A549 (cell line): ENCODE results near the gene FBXO7. TPM values are rescaled to one million over a fixed set of nuclear protein-coding genes. Genes with fewer than 3 reads are reported as not detected.

Experiments
- ATAC-seq, 2 experiments: fragments of 200-7000 bp in 1 of 2; fragments of >200 bp in 1 of 2; cut with Nextera tagmentation in 1 of 2; cut with Tn5 transposase in 1 of 2; 3 replicates each; pipeline versions ENCODE4 v1.8.0 to v1.9.1; 2018 to 2020; ENCODE audit warnings: mild to moderate bottlenecking in 1 of 2, moderate library complexity in 1 of 2
- CTCF ChIA-PET: fragments of 300-600 bp; sonication (Branson Sonifier 250); formaldehyde crosslinking; extraction: SDS; loops from one replicate; lab custom pipeline; 2021; ENCODE audit warnings: antibody characterized with exemption, inconsistent platforms; lab: Yijun Ruan, JAX
- POLR2A ChIA-PET: fragments of 350-600 bp; formaldehyde crosslinking; extraction: SDS; loops from one replicate; lab custom pipeline; 2021; ENCODE audit warnings: antibody characterized with exemption, inconsistent platforms; lab: Yijun Ruan, JAX
- DNase-seq, 2 experiments: peaks; one replicate each; pipeline versions ENCODE4 v3.0.0 to v3.0.0-alpha.2; 2011 to 2016; ENCODE audit warnings: low read depth in 1 of 2, low spot score in 1 of 2
- FAIRE-seq: peaks from 2 replicates; lab custom pipeline; 2011; peaks lifted over from hg19 to GRCh38; lab: Jason Lieb, UNC
- H3K27ac ChIP-seq, 2 experiments: fragments of >200 bp; sonication (Bioruptor Twin); formaldehyde crosslinking; 3 replicates each; pipeline ENCODE4 v1.5.1; 2016 to 2017
- H3K4me1 ChIP-seq: fragments of >200 bp; sonication (Bioruptor Twin); formaldehyde crosslinking; 3 replicates; pipeline ENCODE4 v1.6.1; 2016
- H3K4me2 ChIP-seq: fragments of >200 bp; sonication (Bioruptor Twin); formaldehyde crosslinking; 3 replicates; pipeline ENCODE4 v1.6.1; 2016
- H3K4me3 ChIP-seq: fragments of >200 bp; sonication (Bioruptor Twin); formaldehyde crosslinking; 3 replicates; pipeline ENCODE4 v1.5.1; 2016
- H3K9me3 ChIP-seq: fragments of >200 bp; sonication (Bioruptor Twin); formaldehyde crosslinking; 3 replicates; pipeline ENCODE4 v1.6.1; 2016
- BHLHE40 ChIP-seq: IDR thresholded peaks from 2 replicates; pipeline ENCODE4 v1.6.1; 2012; ENCODE audit warnings: low read depth, low read length, inconsistent platforms
- CBX8 ChIP-seq: fragments of 200-600 bp; sonication (generic); IDR thresholded peaks from 2 replicates; pipeline ENCODE4 v1.6.1; 2016
- CHD4 ChIP-seq: fragments of 200-600 bp; sonication (generic); IDR thresholded peaks from 2 replicates; pipeline ENCODE4 v1.6.1; 2016; ENCODE audit warnings: antibody characterized with exemption, mild to moderate bottlenecking, borderline replicate concordance
- CTCF ChIP-seq: fragments of >200 bp; sonication (Bioruptor Twin); formaldehyde crosslinking; IDR thresholded peaks from 3 replicates; pipeline ENCODE4 v1.5.1; 2016
- EHMT2 ChIP-seq: fragments of 200-600 bp; sonication (generic); IDR thresholded peaks from 2 replicates; pipeline ENCODE4 v1.6.1; 2016; ENCODE audit warnings: antibody characterized with exemption, low read depth, mild to moderate bottlenecking, moderate library complexity
- EP300 ChIP-seq, 2 experiments: fragments of >200 bp; sonication (Bioruptor Twin); formaldehyde crosslinking; IDR thresholded peaks; 2 replicates in 1 of 2; 3 replicates in 1 of 2; pipeline ENCODE4 v1.6.1; 2016 to 2017
- FOSL2 ChIP-seq, 2 experiments: fragments of 450-650 bp in 1 of 2; fragments of >200 bp in 1 of 2; sonication (Bioruptor Twin) in 1 of 2; formaldehyde crosslinking; IDR thresholded peaks; 2 replicates each; pipeline versions ENCODE4 v1.5.0 to v1.6.1; 2016 to 2020; ENCODE audit warnings: mild to moderate bottlenecking in 1 of 2, moderate library complexity in 1 of 2
- HOXA7 ChIP-seq: fragments of 250-450 bp; sonication (Bioruptor Pico); IDR thresholded peaks from 2 replicates; pipeline ENCODE4 v1.5.0; 2020; ENCODE audit warnings: mild to moderate bottlenecking, moderate library complexity
- HOXB5 ChIP-seq: fragments of 250-450 bp; sonication (Bioruptor Pico); IDR thresholded peaks from 2 replicates; pipeline ENCODE4 v1.5.0; 2020; ENCODE audit warnings: mild to moderate bottlenecking, moderate library complexity
- JUN ChIP-seq, 2 experiments: fragments of >200 bp; sonication (Bioruptor Twin); formaldehyde crosslinking; IDR thresholded peaks; 2 replicates in 1 of 2; 3 replicates in 1 of 2; pipeline ENCODE4 v1.6.1; 2016 to 2017
- JUNB ChIP-seq: fragments of >200 bp; sonication (Bioruptor Twin); formaldehyde crosslinking; IDR thresholded peaks from 2 replicates; pipeline ENCODE4 v1.6.1; 2016
- KDM1A ChIP-seq: fragments of 200-600 bp; sonication (generic); IDR thresholded peaks from 2 replicates; pipeline ENCODE4 v1.6.1; 2016; ENCODE audit warnings: low read depth, mild to moderate bottlenecking
- NR3C1 ChIP-seq: fragments of >200 bp; sonication (Bioruptor Twin); formaldehyde crosslinking; IDR thresholded peaks from 3 replicates; pipeline ENCODE4 v1.6.1; 2017
- POLR2AphosphoS2 ChIP-seq: conservative IDR thresholded peaks from 2 replicates; pipeline ENCODE4 v1.6.1; 2012; ENCODE audit warnings: low read length, improper control_type of control experiment, inconsistent platforms
- RAD21 ChIP-seq, 2 experiments: fragments of >200 bp in 1 of 2; sonication (Bioruptor Twin) in 1 of 2; formaldehyde crosslinking in 1 of 2; IDR thresholded peaks in 1 of 2; conservative IDR thresholded peaks in 1 of 2; 2 replicates in 1 of 2; 3 replicates in 1 of 2; pipeline ENCODE4 v1.6.1; 2012 to 2018; ENCODE audit warnings: inconsistent platforms in 1 of 2
- RFX5 ChIP-seq: fragments of 450-650 bp; IDR thresholded peaks from 2 replicates; pipeline ENCODE4 v1.7.1; 2014; ENCODE audit warnings: antibody characterized with exemption, mild to moderate bottlenecking, moderate library complexity
- SMC3 ChIP-seq: fragments of >200 bp; sonication (Bioruptor Twin); formaldehyde crosslinking; IDR thresholded peaks from 3 replicates; pipeline ENCODE4 v1.6.1; 2018; ENCODE audit warnings: inconsistent platforms
- TP53 ChIP-seq: fragments of 250-450 bp; sonication (Bioruptor Pico); IDR thresholded peaks from 2 replicates; pipeline ENCODE4 v1.5.0; 2021; ENCODE audit warnings: mild to moderate bottlenecking, moderate library complexity
- USF2 ChIP-seq: fragments of 450-650 bp; IDR thresholded peaks from 2 replicates; pipeline ENCODE4 v1.6.1; 2014; ENCODE audit warnings: antibody characterized with exemption
- ZFP36 ChIP-seq: fragments of 450-650 bp; IDR thresholded peaks from 2 replicates; pipeline ENCODE4 v1.6.1; 2014; ENCODE audit warnings: borderline replicate concordance; ENCODE audit not compliant: partially characterized antibody
- ZSCAN20 ChIP-seq: fragments of 250-450 bp; sonication (Bioruptor Pico); IDR thresholded peaks from 2 replicates; pipeline ENCODE4 v1.8.0; 2022; ENCODE audit warnings: mild to moderate bottlenecking, moderate library complexity
- WGBS: methylation state at CpG from one replicate; pipeline ENCODE4 v1.1.6; 2017; ENCODE audit errors: missing lambda C conversion rate; 5-methylcytosine and 5-hydroxymethylcytosine counted together
- polyA plus RNA-seq, 4 experiments: library from polyadenylated mRNA; depleted of rRNA in 3 of 4; stranded (reverse); fragments of >200 nt; fragmentation: RNase III in 1 of 4; extraction: RNeasy Plus Mini Kit Qiagen cat#74134 plus additional on column Dnase treatment in 1 of 4; gene quantifications; 2 replicates in 3 of 4; 3 replicates in 1 of 4; pipeline ENCODE4 v1.2.3, GENCODE V29; 2011 to 2017
- TF ChIP-seq, protein P1 (sequence below): IDR thresholded peaks from 2 replicates; pipeline ENCODE4 v1.6.1; 2012; ENCODE audit warnings: low read depth, borderline replicate concordance

FBXO7 gene
- polyA plus RNA-seq, 2 of the 4 experiments (the other 2 are of a cell fraction), result 58.0 to 131 TPM

- ChIA-PET POLR2A (no interaction called here), CTCF (no interaction called here)
- Histone ChIP-seq H3K27ac (no peak overlapping the region), H3K4me1 (peaks cover 11% of the 10 kb centered on the region), H3K4me3 (no peak overlapping the region), H3K4me2 (no peak overlapping the region), H3K9me3 (no peaks in the 10 kb centered on the region)
- no peak for ATAC-seq
- FAIRE-seq, result no peak
- DNase-seq, result no peak
- 72% methylated on average over 3 of the region's 3 CpGs for WGBS
- TF ChIP-seq EHMT2 (no peak), CBX8 (no peak), HOXA7 (CRISPR knock-in tag) (no peak), JUNB (no peak), BHLHE40 (no peak), POLR2AphosphoS2 (no peak), NR3C1 (no peak), KDM1A (no peak), RAD21 (conservative IDR thresholded peaks at IDR 0.05 in 1 of 2, IDR thresholded peaks at IDR 0.05 in 1 of 2) (no peak)
- TF ChIP-seq, protein P1, sequence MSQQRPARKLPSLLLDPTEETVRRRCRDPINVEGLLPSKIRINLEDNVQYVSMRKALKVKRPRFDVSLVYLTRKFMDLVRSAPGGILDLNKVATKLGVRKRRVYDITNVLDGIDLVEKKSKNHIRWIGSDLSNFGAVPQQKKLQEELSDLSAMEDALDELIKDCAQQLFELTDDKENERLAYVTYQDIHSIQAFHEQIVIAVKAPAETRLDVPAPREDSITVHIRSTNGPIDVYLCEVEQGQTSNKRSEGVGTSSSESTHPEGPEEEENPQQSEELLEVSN, result no peak
Observed at GRCh38 chr22:32465661-32466060, 8.9 kb upstream of the FBXO7 start.

DNA sequence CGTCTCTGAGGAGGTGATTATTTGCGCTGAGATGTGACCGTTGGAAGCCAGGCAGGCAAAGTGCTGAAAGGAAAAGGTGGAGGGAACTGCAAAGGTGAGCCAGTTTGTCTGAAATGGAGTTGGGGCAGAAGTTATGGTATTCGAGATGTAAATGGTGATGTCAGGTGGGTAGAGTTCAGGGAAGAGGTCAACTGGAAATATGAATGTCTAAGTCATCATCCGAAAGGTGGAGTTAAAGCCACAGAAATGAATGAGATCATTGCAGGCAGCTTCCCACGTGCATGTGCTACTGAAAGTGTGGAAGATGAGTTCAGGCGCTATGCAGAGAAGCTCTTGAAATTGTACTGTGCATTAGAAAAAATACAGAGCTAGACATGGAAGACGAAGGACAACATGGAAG is 8.1 kb upstream of the FBXO7 start:
- ATAC-seq, result no peak
- no peak for TF ChIP-seq TP53 (CRISPR knock-in tag)
- TF ChIP-seq CHD4, result no peak
- TF ChIP-seq HOXA7 (CRISPR knock-in tag), result no peak
- TF ChIP-seq ZFP36, result no peak
- TF ChIP-seq HOXB5 (CRISPR knock-in tag), result no peak
- TF ChIP-seq ZSCAN20 (CRISPR knock-in tag), result no peak
- TF ChIP-seq JUNB, result no peak
- no peak for TF ChIP-seq USF2
- Histone ChIP-seq H3K4me1 (peaks cover 11% of the 10 kb centered on the region), H3K27ac (no peak overlapping the region), H3K9me3 (no peaks in the 10 kb centered on the region), H3K4me3 (no peak overlapping the region), H3K4me2 (no peak overlapping the region)
- POLR2A ChIA-PET, result no interaction called here
- 57% methylated on average over 8 of the region's 8 CpGs for WGBS
- CTCF ChIA-PET, result no interaction called here
- FAIRE-seq, result no peak
- DNase-seq, result no peak

DNA sequence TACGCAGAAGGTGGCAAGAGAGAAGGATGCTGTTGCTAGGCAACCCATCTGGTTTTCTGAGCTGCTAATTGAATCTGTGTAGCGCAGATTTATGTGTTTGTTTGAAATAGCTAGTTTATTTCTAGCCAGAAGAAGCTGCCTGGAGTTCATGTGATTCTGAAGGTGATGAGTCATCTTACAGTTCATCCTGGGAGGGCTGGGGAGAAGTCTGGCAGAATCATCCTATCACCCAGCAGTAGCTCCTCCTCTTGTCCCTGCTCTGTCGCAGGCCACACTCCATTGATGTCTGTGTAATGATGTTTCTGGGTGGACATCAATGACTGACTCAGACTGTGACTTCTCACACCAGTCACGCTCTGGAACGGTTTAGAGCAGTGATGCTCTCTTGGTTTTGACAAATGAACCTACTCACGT is 4.8 kb upstream of the FBXO7 start:
- POLR2A ChIA-PET, result no interaction called here
- H3K4me2 ChIP-seq, result peak overlapping the region; percentile 41; the same call in 2 of the 3 replicates
- peak; percentile 10 to 35; a peak in 2 of 6 replicates for ATAC-seq

DNA sequence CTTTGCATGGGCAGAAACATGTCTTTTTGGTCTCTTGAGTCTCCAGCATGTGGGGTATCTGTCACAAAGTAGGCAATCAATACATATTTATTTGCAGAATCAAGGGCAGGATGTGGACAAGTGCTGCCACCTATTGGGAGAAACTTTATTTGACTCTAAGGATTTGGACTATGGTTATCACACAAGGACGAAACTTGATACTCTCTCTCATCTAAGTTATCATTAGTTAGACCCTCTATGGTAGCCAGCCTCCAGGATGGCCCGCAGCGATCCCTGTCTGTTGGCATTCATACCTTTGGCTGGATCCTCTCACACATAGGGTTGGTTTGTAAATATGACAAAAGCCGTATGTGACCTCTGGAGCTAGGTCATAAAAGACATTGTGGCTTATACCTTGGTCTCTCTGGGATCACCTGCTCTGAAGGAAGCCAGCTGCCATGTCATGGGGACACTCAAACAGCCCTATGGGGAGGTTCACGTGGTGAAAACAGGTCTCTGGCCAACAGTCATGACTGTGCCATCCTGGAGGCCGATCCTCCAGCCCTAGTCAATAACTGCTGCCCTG is 1.1 kb upstream of the FBXO7 start:
- 31% methylated on average over 6 of the region's 6 CpGs for WGBS
- peak; percentile 12 to 63 for DNase-seq
- Histone ChIP-seq H3K4me2 (peak overlapping the region; percentile 91), H3K9me3 (no peaks in the 10 kb centered on the region), H3K4me1 (peaks cover 32% of the 10 kb centered on the region), H3K27ac (peak overlapping the region; percentile 95 to 100; a peak in 5 of 6 replicates), H3K4me3 (peak overlapping the region; percentile 81; the same call in 2 of the 3 replicates)
- ChIA-PET CTCF (interaction anchor here (0.6 to 1.7 kb wide), 11 partner anchors 13 to 497 kb away, joined by 3 to 6 read pairs (median 4); partner anchors contain the start of gene RTCB), POLR2A (interaction anchor here (1.4 to 2.4 kb wide), 2 partner anchors 62 to 812 kb away, joined by 3 to 9 read pairs; partner anchors contain the start of genes PISD and RTCB)
- 0 out of 3 replicates have a peak, but pooled peaks have one; percentile 24 for TF ChIP-seq SMC3
- TF ChIP-seq EP300 (IDR thresholded peaks at IDR 0.05), result no peak
- TF ChIP-seq CTCF, result peak; percentile 58
- peak; percentile 58 to 67 for TF ChIP-seq RAD21 (conservative IDR thresholded peaks at IDR 0.05 in 1 of 2, IDR thresholded peaks at IDR 0.05 in 1 of 2)
- no peak for FAIRE-seq
- ATAC-seq, result peak in 1 of 2 experiments; percentile 30; a peak in 2 of 6 replicates

More for the DNA sequence above, 4.8 kb upstream of the FBXO7 start:
- Histone ChIP-seq H3K9me3 (no peaks in the 10 kb centered on the region), H3K4me3 (no peak overlapping the region), H3K4me1 (peaks cover 23% of the 10 kb centered on the region), H3K27ac (peak overlapping the region; percentile 32 to 33; a peak in 1 of 6 replicates)
- WGBS, result 23% methylated on average over 6 of the region's 6 CpGs
- DNase-seq (peak; percentile 20 to 60), FAIRE-seq (no peak)
- peak; percentile 22; the same call in 1 of the 2 replicates for TF ChIP-seq FOSL2 (IDR thresholded peaks at IDR 0.05)
- peak; percentile 67 for TF ChIP-seq FOSL2 (CRISPR knock-in tag; IDR thresholded peaks at IDR 0.05)
- TF ChIP-seq JUN (IDR thresholded peaks at IDR 0.05), result no peak
- no peak for TF ChIP-seq RFX5
- no peak for TF ChIP-seq TP53 (CRISPR knock-in tag)
- CTCF ChIA-PET, result interaction anchor here (1.0 to 2.5 kb wide), 4 partner anchors 9 to 499 kb away, joined by 3 to 6 read pairs (median 4); no protein-coding TSS in a partner anchor
